Smooth muscle cell (in vitro differentiated cells): ENCODE measurements around the gene OR4E1. TPM values are rescaled to one million over a fixed set of nuclear protein-coding genes. Genes with fewer than 3 reads are reported as not detected.
A peak's percentile ranks its signal among the peaks of the same experiment; 100 is the strongest.

Experiments used
- DNase-seq: peaks from one replicate; lab custom pipeline; 2025; ENCODE audit not compliant: unreplicated experiment; lab: John Stamatoyannopoulos, UW
- H2AFZ ChIP-seq: fragments of 200-600 bp; sonication (generic); 2 replicates; pipeline ENCODE4 v1.6.0; 2016; ENCODE audit warnings: antibody characterized with exemption, low read depth, mild to moderate bottlenecking
- H3F3A ChIP-seq: fragments of 200-600 bp; sonication (generic); 2 replicates; pipeline ENCODE4 v1.6.0; 2017; ENCODE audit warnings: antibody characterized with exemption, low read depth
- H3K27ac ChIP-seq: fragments of 200-600 bp; sonication (generic); 2 replicates; pipeline ENCODE4 v1.5.1; 2016; ENCODE audit warnings: low read depth, mild to moderate bottlenecking
- H3K27me3 ChIP-seq: fragments of 200-600 bp; sonication (generic); 2 replicates; pipeline ENCODE4 v1.6.1; 2016; ENCODE audit warnings: low read depth, mild to moderate bottlenecking
- H3K36me3 ChIP-seq: fragments of 200-600 bp; sonication (generic); 2 replicates; pipeline ENCODE4 v1.5.1; 2016; ENCODE audit warnings: low read depth
- H3K4me1 ChIP-seq: fragments of 200-600 bp; sonication (generic); 2 replicates; pipeline ENCODE4 v1.5.1; 2016; ENCODE audit warnings: low read depth
- H3K4me2 ChIP-seq: fragments of 200-600 bp; sonication (generic); 2 replicates; pipeline ENCODE4 v1.6.0; 2016; ENCODE audit warnings: mild to moderate bottlenecking
- H3K4me3 ChIP-seq: fragments of 200-600 bp; sonication (generic); 2 replicates; pipeline ENCODE4 v1.5.1; 2016; ENCODE audit warnings: mild to moderate bottlenecking
- H3K79me2 ChIP-seq: fragments of 200-600 bp; sonication (generic); 2 replicates; pipeline ENCODE4 v1.6.0; 2016; ENCODE audit warnings: low read depth, mild to moderate bottlenecking
- H3K9ac ChIP-seq: fragments of 200-600 bp; sonication (generic); 2 replicates; pipeline ENCODE4 v1.6.0; 2016; ENCODE audit warnings: low read depth
- H3K9me3 ChIP-seq: fragments of 200-600 bp; sonication (generic); replicated peaks from 2 replicates; pipeline ENCODE4 v1.5.1; 2016; ENCODE audit warnings: low read depth
- H4K20me1 ChIP-seq: fragments of 200-600 bp; sonication (generic); 2 replicates; pipeline ENCODE4 v1.6.0; 2016; ENCODE audit warnings: low read depth
- WGBS: methylation state at CpG from one replicate; pipeline ENCODE4 v1.1.7; 2016; ENCODE audit warnings: low lambda C conversion rate; 5-methylcytosine and 5-hydroxymethylcytosine counted together
- polyA plus RNA-seq: library from polyadenylated mRNA; unstranded; fragments of >200 nt; fragmentation: Nextera tagmentation; extraction: Ambion mirVana; gene quantifications from 2 replicates; pipeline ENCODE4 v1.2.1, GENCODE V29; 2016
- total RNA-seq: library from RNA; depleted of rRNA; stranded (reverse); fragments of >200 nt; gene quantifications from 2 replicates; pipeline ENCODE4 v1.2.3, GENCODE V29; 2014
- TF ChIP-seq, protein P1 (sequence below): fragments of 200-600 bp; sonication (generic); IDR thresholded peaks from 2 replicates; pipeline ENCODE4 v1.5.1; 2017; ENCODE audit warnings: borderline replicate concordance, mild to moderate bottlenecking, antibody characterized with exemption; ENCODE audit not compliant: insufficient read depth, poor library complexity, severe bottlenecking

The OR4E1 gene
- total and polyA plus RNA-seq, 2 experiments from 2014 or later = not detected

DNA sequence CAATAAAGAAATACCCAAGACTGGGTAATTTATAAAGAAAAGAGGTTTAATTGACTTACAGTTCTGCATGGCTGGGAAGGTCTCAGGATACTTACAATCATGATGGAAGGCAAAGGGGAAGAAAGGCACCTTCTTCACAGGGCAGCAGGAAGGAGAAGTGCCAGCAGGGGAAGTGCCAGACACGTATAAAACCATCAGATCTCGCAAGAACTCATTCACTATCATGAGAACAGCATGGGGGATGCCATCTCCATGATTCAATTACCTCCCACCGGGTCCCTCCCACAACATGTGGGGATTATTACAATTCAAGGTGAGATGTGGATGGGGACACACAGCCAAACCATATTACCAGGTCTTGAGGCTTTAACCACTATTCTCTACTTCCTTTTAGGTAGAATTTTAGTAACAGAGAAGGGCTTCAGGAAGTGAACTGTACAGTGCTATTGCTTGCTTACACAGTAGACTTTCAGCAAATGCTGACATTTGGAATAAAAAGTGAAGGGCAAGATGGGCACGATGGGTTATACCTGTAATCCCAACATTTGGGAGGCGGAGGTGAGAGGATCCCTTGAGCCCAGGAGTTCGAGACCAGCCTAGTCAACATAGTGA is 40.8 kb upstream of the OR4E1 start:
- H3K9me3 ChIP-seq = no peaks in the 10 kb centered on the region
- H3K4me1 ChIP-seq = no peaks in the 10 kb centered on the region
- H2AFZ ChIP-seq = no peak overlapping the region
- H3K9ac ChIP-seq = no peak overlapping the region
- H4K20me1 ChIP-seq = no peaks in the 10 kb centered on the region
- no peak overlapping the region for H3K4me3 ChIP-seq
- H3F3A ChIP-seq = no peaks in the 10 kb centered on the region
- no peaks in the 10 kb centered on the region for H3K79me2 ChIP-seq
- H3K36me3 ChIP-seq = no peaks in the 10 kb centered on the region
- DNase-seq = no peak
- TF ChIP-seq, protein P1, sequence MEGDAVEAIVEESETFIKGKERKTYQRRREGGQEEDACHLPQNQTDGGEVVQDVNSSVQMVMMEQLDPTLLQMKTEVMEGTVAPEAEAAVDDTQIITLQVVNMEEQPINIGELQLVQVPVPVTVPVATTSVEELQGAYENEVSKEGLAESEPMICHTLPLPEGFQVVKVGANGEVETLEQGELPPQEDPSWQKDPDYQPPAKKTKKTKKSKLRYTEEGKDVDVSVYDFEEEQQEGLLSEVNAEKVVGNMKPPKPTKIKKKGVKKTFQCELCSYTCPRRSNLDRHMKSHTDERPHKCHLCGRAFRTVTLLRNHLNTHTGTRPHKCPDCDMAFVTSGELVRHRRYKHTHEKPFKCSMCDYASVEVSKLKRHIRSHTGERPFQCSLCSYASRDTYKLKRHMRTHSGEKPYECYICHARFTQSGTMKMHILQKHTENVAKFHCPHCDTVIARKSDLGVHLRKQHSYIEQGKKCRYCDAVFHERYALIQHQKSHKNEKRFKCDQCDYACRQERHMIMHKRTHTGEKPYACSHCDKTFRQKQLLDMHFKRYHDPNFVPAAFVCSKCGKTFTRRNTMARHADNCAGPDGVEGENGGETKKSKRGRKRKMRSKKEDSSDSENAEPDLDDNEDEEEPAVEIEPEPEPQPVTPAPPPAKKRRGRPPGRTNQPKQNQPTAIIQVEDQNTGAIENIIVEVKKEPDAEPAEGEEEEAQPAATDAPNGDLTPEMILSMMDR = no peak
- H3K4me2 ChIP-seq = no peak overlapping the region
- H3K27me3 ChIP-seq = no peaks in the 10 kb centered on the region
- WGBS = 84% methylated on average over 6 of the region's 6 CpGs
- no peak overlapping the region for H3K27ac ChIP-seq

DNA sequence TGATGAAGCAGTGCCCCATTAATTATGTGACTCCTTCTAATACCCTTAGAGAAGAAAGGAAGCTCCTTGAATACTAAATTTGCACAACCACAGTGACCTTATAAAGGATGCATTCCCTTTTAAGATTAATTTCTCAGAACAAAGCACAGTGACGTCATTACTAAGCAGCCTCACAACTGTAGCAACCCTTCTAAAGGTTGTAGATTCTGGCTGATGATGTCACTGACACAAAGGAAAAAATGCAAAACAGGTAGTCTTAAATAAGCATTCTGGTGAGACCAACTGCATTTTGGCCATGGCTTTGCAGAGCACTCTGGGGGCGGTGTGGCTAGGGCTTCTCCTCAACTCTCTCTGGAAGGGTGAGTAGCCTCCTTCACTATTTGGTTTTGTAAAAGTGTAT is 38.4 kb upstream of the OR4E1 start:
- H3K27ac ChIP-seq = no peak overlapping the region
- WGBS = 87% methylated on average over 2 of the region's 2 CpGs

DNA sequence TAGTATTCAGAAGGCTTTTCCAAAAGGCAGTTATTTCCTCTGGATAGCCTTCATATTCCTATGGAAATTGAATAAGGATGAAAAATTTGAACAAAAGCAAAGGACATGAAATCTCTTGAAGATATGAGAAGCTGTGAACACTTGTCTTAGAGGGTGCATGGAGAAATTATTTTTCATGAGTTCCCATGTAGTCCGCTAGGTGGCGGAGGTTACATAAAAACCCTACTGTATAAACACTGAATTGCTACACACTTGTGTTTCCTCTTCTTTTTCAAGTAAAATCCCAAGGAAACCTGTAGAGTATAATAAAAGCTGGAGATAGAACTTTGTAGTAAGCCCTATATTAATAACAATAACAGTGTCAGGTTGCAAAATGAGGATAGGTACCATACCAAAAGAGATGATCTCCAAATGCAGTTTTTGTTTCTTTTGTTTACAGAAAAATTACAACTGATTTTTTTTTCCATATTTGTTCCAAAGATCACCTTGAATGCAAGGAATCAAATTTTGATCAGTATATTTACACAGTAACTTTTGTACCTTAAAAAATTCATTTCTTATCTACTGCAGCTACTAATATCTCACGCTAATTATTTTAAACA is 37.8 kb upstream of the OR4E1 start:
- H3K36me3 ChIP-seq = no peaks in the 10 kb centered on the region
- WGBS = 28% methylated on average over 3 of the region's 3 CpGs

More for the DNA sequence above, 38.4 kb upstream of the OR4E1 start:
- Histone ChIP-seq H3K4me1 (no peaks in the 10 kb centered on the region), H3F3A (no peaks in the 10 kb centered on the region), H3K9ac (no peak overlapping the region), H3K36me3 (no peaks in the 10 kb centered on the region), H2AFZ (no peak overlapping the region), H3K4me3 (no peak overlapping the region), H3K4me2 (no peak overlapping the region), H3K27me3 (no peaks in the 10 kb centered on the region), H3K79me2 (no peaks in the 10 kb centered on the region), H4K20me1 (no peaks in the 10 kb centered on the region), H3K9me3 (no peaks in the 10 kb centered on the region)
- DNase-seq = no peak
- TF ChIP-seq, protein P1 = no peak

More for the DNA sequence above, 37.8 kb upstream of the OR4E1 start:
- Histone ChIP-seq H3F3A (no peaks in the 10 kb centered on the region), H3K4me1 (no peaks in the 10 kb centered on the region), H3K27me3 (no peaks in the 10 kb centered on the region), H3K9me3 (no peaks in the 10 kb centered on the region), H2AFZ (no peak overlapping the region), H3K4me2 (no peak overlapping the region), H3K79me2 (no peaks in the 10 kb centered on the region), H4K20me1 (no peaks in the 10 kb centered on the region), H3K9ac (no peak overlapping the region), H3K27ac (no peak overlapping the region), H3K4me3 (no peak overlapping the region)
- TF ChIP-seq, protein P1 = peak; percentile 70
- no peak for DNase-seq
